ENCODE results near the gene COG5.

Gene COG5

GRCh38 chr7:107309296-107309695 lies 254.4 kb downstream of the COG5 start:
- TF ChIP-seq POLR2AphosphoS5 (IDR thresholded peaks at IDR 0.05; ENCODE audit: low read depth) (no peak), SPI1 (IDR thresholded peaks at IDR 0.05; ENCODE audit: borderline replicate concordance, low read depth) (no peak), GABPA (IDR thresholded peaks at IDR 0.05; ENCODE audit: low read depth) (no peak)
- TF ChIP-seq, protein P1, sequence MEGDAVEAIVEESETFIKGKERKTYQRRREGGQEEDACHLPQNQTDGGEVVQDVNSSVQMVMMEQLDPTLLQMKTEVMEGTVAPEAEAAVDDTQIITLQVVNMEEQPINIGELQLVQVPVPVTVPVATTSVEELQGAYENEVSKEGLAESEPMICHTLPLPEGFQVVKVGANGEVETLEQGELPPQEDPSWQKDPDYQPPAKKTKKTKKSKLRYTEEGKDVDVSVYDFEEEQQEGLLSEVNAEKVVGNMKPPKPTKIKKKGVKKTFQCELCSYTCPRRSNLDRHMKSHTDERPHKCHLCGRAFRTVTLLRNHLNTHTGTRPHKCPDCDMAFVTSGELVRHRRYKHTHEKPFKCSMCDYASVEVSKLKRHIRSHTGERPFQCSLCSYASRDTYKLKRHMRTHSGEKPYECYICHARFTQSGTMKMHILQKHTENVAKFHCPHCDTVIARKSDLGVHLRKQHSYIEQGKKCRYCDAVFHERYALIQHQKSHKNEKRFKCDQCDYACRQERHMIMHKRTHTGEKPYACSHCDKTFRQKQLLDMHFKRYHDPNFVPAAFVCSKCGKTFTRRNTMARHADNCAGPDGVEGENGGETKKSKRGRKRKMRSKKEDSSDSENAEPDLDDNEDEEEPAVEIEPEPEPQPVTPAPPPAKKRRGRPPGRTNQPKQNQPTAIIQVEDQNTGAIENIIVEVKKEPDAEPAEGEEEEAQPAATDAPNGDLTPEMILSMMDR (IDR thresholded peaks at IDR 0.05; ENCODE audit: insufficient read depth, low read length) = no peak
- TF ChIP-seq, protein P2, sequence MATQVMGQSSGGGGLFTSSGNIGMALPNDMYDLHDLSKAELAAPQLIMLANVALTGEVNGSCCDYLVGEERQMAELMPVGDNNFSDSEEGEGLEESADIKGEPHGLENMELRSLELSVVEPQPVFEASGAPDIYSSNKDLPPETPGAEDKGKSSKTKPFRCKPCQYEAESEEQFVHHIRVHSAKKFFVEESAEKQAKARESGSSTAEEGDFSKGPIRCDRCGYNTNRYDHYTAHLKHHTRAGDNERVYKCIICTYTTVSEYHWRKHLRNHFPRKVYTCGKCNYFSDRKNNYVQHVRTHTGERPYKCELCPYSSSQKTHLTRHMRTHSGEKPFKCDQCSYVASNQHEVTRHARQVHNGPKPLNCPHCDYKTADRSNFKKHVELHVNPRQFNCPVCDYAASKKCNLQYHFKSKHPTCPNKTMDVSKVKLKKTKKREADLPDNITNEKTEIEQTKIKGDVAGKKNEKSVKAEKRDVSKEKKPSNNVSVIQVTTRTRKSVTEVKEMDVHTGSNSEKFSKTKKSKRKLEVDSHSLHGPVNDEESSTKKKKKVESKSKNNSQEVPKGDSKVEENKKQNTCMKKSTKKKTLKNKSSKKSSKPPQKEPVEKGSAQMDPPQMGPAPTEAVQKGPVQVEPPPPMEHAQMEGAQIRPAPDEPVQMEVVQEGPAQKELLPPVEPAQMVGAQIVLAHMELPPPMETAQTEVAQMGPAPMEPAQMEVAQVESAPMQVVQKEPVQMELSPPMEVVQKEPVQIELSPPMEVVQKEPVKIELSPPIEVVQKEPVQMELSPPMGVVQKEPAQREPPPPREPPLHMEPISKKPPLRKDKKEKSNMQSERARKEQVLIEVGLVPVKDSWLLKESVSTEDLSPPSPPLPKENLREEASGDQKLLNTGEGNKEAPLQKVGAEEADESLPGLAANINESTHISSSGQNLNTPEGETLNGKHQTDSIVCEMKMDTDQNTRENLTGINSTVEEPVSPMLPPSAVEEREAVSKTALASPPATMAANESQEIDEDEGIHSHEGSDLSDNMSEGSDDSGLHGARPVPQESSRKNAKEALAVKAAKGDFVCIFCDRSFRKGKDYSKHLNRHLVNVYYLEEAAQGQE (IDR thresholded peaks at IDR 0.05; ENCODE audit: insufficient replicate concordance, low read depth) = no peak
- H3K27ac ChIP-seq (replicated peaks) = no peak overlapping the region
- DNase-seq (ENCODE audit: low read depth in 1 of 2, low spot score in 1 of 2) = no peak
- no peak overlapping the region for H3K4me3 ChIP-seq (replicated peaks; ENCODE audit: insufficient read depth, low read length)
- no peaks in the 10 kb centered on the region for H3K27me3 ChIP-seq (ENCODE audit: insufficient read depth, poor library complexity, severe bottlenecking)

DNA sequence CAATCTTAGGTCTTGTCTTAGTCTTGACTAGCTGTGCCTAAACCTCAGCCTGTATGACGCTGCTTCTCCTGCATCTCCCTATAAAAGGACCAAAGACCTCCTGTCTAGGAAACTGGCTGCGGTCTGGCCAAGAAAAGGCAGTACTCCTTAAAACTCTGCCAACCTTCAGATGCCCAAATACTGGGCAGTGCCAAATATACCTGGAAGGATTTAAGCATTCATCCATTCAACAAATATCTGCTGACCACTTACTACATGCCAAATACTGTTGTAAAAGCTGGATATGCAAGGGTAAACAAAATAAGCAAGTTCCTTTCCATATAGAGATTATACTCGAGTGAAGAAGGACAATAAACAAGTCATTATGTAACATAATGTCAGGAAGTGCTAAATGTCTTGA lies 259.1 kb downstream of the COG5 start:
- TF ChIP-seq GABPA (IDR thresholded peaks at IDR 0.05; ENCODE audit: low read depth) = no peak
- TF ChIP-seq SPI1 (IDR thresholded peaks at IDR 0.05; ENCODE audit: borderline replicate concordance, low read depth) = no peak
- no peak overlapping the region for H3K27ac ChIP-seq (replicated peaks)
- H3K4me3 ChIP-seq (replicated peaks; ENCODE audit: insufficient read depth, low read length) = no peak overlapping the region
- no peak for DNase-seq (ENCODE audit: low read depth in 1 of 2, low spot score in 1 of 2)
- H3K27me3 ChIP-seq (ENCODE audit: insufficient read depth, poor library complexity, severe bottlenecking) = no peaks in the 10 kb centered on the region

- no peak overlapping the region for H3K4me3 ChIP-seq (replicated peaks; ENCODE audit: insufficient read depth, low read length)
- TF ChIP-seq POLR2AphosphoS5 (IDR thresholded peaks at IDR 0.05; ENCODE audit: low read depth) = no peak
- TF ChIP-seq, protein P1 (IDR thresholded peaks at IDR 0.05; ENCODE audit: insufficient read depth, low read length) = no peak
- TF ChIP-seq GABPA (IDR thresholded peaks at IDR 0.05; ENCODE audit: low read depth) = no peak
- TF ChIP-seq SPI1 (IDR thresholded peaks at IDR 0.05; ENCODE audit: borderline replicate concordance, low read depth) = no peak
- TF ChIP-seq, protein P2 (IDR thresholded peaks at IDR 0.05; ENCODE audit: insufficient replicate concordance, low read depth) = no peak
- no peaks in the 10 kb centered on the region for H3K27me3 ChIP-seq (ENCODE audit: insufficient read depth, poor library complexity, severe bottlenecking)
- no peak overlapping the region for H3K27ac ChIP-seq (replicated peaks)
- no peak for DNase-seq (ENCODE audit: low read depth in 1 of 2, low spot score in 1 of 2)
Observed at GRCh38 chr7:107304063-107304462, 259.7 kb downstream of the COG5 start.

- Histone ChIP-seq H3K4me3 (replicated peaks; ENCODE audit: insufficient read depth, low read length) (no peak overlapping the region), H3K27me3 (ENCODE audit: insufficient read depth, poor library complexity, severe bottlenecking) (no peaks in the 10 kb centered on the region), H3K27ac (replicated peaks) (no peak overlapping the region)
- no peak for TF ChIP-seq GABPA (IDR thresholded peaks at IDR 0.05; ENCODE audit: low read depth)
- TF ChIP-seq, protein P2 (IDR thresholded peaks at IDR 0.05; ENCODE audit: insufficient replicate concordance, low read depth) = no peak
- no peak for DNase-seq (ENCODE audit: low read depth in 1 of 2, low spot score in 1 of 2)
Observed at GRCh38 chr7:107302250-107302847, 261.4 kb downstream of the COG5 start.
